IPS-20b (cell line): ENCODE data around the gene SDR39U1.

ENCODE experiments used
- H3K27ac ChIP-seq: one replicate; pipeline ENCODE4 v1.5.1; 2013; ENCODE audit warnings: low read length
- H3K27me3 ChIP-seq: 2 replicates; pipeline ENCODE4 v1.6.1; 2013; ENCODE audit warnings: mild to moderate bottlenecking, low read length, inconsistent platforms; ENCODE audit not compliant: insufficient read depth
- H3K36me3 ChIP-seq: 2 replicates; pipeline ENCODE4 v1.6.1; 2013; ENCODE audit warnings: low read depth, mild to moderate bottlenecking, inconsistent platforms, low read length, moderate library complexity; ENCODE audit not compliant: insufficient read depth
- H3K4me1 ChIP-seq: 2 replicates; pipeline ENCODE4 v1.6.1; 2013; ENCODE audit warnings: mild to moderate bottlenecking, control low read depth, inconsistent platforms, low read length, moderate library complexity; ENCODE audit not compliant: insufficient read depth
- H3K4me3 ChIP-seq: 2 replicates; pipeline ENCODE4 v1.5.1; 2013; ENCODE audit warnings: mild to moderate bottlenecking, low read length, inconsistent platforms
- H3K9ac ChIP-seq: 2 replicates; pipeline ENCODE4 v1.6.1; 2013; ENCODE audit warnings: low read depth, mild to moderate bottlenecking, inconsistent platforms, low read length, moderate library complexity
- H3K9me3 ChIP-seq: 2 replicates; pipeline ENCODE4 v1.6.1; 2013; ENCODE audit warnings: mild to moderate bottlenecking, low read depth, low read length, inconsistent platforms; ENCODE audit not compliant: insufficient read depth

The SDR39U1 gene

GRCh38 chr14:24434036-24434435, 8.5 kb downstream of the SDR39U1 start:
- Histone ChIP-seq H3K27ac (no peak overlapping the region), H3K9me3 (no peaks in the 10 kb centered on the region), H3K9ac (no peak overlapping the region), H3K27me3 (peaks cover 5% of the 10 kb centered on the region; the same call in 1 of the 2 replicates), H3K4me1 (peaks cover 5% of the 10 kb centered on the region; the same call in 1 of the 2 replicates), H3K36me3 (peaks cover 30% of the 10 kb centered on the region), H3K4me3 (no peak overlapping the region)

- Histone ChIP-seq H3K27me3 (peaks cover 18% of the 10 kb centered on the region), H3K27ac (no peak overlapping the region), H3K9me3 (no peaks in the 10 kb centered on the region), H3K9ac (no peak overlapping the region), H3K4me3 (no peak overlapping the region), H3K36me3 (peaks cover 14% of the 10 kb centered on the region), H3K4me1 (peaks cover 5% of the 10 kb centered on the region; the same call in 1 of the 2 replicates)
These were observed 10.1 kb downstream of the SDR39U1 start for GRCh38 chr14:24432259-24433131.

DNA sequence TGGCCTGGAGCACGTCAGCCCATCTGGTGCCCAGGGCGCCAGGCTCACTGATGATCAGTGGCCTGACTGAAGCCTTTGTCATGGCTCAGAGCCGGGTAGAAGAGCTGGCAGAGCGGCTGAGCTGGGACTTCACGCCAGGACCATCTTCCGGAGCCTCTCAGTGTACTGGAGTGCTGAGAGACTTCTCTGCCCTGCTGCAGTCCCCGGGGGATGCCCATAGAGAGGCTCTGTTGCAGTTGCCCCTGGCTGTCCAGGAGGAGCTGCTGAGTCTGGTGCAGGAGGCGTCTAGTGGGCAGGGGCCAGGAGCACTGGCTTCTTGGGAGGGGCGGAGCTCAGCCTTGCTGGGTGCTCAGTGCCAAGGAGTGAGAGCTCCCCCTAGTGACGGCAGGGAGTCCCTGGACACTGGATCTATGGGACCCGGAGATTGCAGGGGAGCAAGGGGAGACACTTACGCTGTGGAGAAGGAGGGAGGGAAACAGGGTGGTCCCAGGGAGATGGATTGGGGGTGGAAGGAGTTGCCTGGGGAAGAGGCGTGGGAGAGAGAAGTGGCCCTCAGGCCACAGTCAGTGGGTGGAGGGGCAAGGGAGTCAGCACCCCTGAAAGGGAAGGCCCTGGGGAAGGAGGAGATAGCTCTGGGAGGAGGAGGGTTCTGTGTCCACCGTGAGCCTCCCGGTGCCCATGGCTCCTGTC, 10.9 kb downstream of the SDR39U1 start:
- Histone ChIP-seq H3K27ac (no peak overlapping the region), H3K9ac (no peak overlapping the region), H3K27me3 (peaks cover 18% of the 10 kb centered on the region), H3K36me3 (peaks cover 8% of the 10 kb centered on the region; the same call in 1 of the 2 replicates), H3K4me3 (no peak overlapping the region; the same call in 1 of the 2 replicates), H3K9me3 (no peaks in the 10 kb centered on the region), H3K4me1 (peaks cover 5% of the 10 kb centered on the region; the same call in 1 of the 2 replicates)

DNA sequence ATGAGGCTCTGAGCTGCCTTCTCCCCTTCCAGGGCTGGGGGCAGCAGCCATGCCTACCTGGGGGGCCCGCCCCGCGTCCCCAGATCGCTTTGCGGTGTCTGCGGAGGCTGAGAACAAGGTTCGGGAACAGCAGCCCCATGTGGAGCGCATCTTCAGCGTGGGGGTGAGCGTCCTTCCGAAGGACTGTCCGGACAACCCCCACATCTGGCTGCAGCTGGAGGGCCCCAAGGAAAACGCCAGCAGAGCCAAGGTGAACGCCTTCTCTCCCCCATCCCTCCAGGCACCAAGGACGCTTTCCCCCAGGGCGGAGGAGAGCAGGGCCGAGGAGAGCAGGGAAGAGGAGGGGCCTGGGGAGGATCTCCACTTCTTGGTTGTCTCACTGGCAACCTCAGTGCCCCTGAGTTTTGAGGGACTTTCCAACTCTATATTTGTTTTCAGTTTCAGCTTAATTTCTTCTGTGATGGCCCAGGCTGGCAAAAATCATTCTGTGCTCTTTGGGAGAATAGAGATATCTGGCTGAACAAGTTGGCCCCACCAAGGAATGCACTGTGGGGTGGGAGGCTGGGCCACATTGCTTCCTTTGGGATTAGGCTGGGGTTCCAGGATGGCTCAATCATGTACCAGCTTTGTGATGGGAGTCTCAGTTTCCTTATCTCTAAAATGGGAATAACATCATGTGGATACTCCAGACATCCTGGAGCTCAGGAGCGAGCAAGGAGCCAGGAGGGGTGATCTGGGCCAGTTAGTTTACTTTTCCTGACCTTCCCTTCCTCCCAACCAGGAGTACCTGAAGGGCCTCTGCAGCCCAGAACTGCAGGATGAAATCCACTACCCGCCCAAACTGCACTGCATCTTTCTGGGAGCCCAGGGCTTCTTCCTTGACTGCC, 11.7 kb downstream of the SDR39U1 start:
- no peak overlapping the region for H3K27ac ChIP-seq
- peak overlapping the region; percentile 84; the same call in 1 of the 2 replicates for H3K9ac ChIP-seq
- H3K4me1 ChIP-seq, result peaks cover 5% of the 10 kb centered on the region; the same call in 1 of the 2 replicates
- H3K9me3 ChIP-seq, result no peaks in the 10 kb centered on the region
- H3K36me3 ChIP-seq, result peaks cover 8% of the 10 kb centered on the region; the same call in 1 of the 2 replicates
- H3K27me3 ChIP-seq, result peaks cover 18% of the 10 kb centered on the region
- H3K4me3 ChIP-seq, result peak overlapping the region; percentile 95

GRCh38 chr14:24430143-24430681, 12.4 kb downstream of the SDR39U1 start:
- no peaks in the 10 kb centered on the region for H3K9me3 ChIP-seq
- H3K27me3 ChIP-seq, result peaks cover 18% of the 10 kb centered on the region
- H3K9ac ChIP-seq, result peak overlapping the region; percentile 84; the same call in 1 of the 2 replicates
- peak overlapping the region; percentile 95 for H3K4me3 ChIP-seq
- peaks cover 5% of the 10 kb centered on the region; the same call in 1 of the 2 replicates for H3K4me1 ChIP-seq
- peaks cover 8% of the 10 kb centered on the region; the same call in 1 of the 2 replicates for H3K36me3 ChIP-seq
- H3K27ac ChIP-seq, result no peak overlapping the region

- Histone ChIP-seq H3K9ac (peak within 1 kb of the TSS; percentile 84; the same call in 1 of the 2 replicates), H3K27me3 (peaks cover 18% of the 10 kb centered on the region), H3K4me3 (peak within 1 kb of the TSS; percentile 95), H3K9me3 (no peaks in the 10 kb centered on the region), H3K4me1 (peaks cover 5% of the 10 kb centered on the region; the same call in 1 of the 2 replicates), H3K27ac (no peak within 1 kb of the TSS), H3K36me3 (peaks cover 8% of the 10 kb centered on the region; the same call in 1 of the 2 replicates)
These were observed 13.0 kb downstream of the SDR39U1 start, which contains the start of the genes CBLN3 and KHNYN for GRCh38 chr14:24429395-24430142. Gene CBLN3, minus strand, starts transcription at chr14:24429668. Its CDS starts 614 bp downstream, at chr14:24429054. Gene KHNYN, plus strand, starts transcription at chr14:24429954. Its CDS starts 777 bp downstream, at chr14:24430731.

GRCh38 chr14:24428628-24429394, 13.8 kb downstream of the SDR39U1 start:
- H3K9ac ChIP-seq, result no peak overlapping the region
- peaks cover 18% of the 10 kb centered on the region for H3K27me3 ChIP-seq
- H3K27ac ChIP-seq, result no peak overlapping the region
- peaks cover 5% of the 10 kb centered on the region; the same call in 1 of the 2 replicates for H3K4me1 ChIP-seq
- peak overlapping the region; percentile 95; the same call in 1 of the 2 replicates for H3K4me3 ChIP-seq
- no peaks in the 10 kb centered on the region for H3K9me3 ChIP-seq
- H3K36me3 ChIP-seq, result peaks cover 8% of the 10 kb centered on the region; the same call in 1 of the 2 replicates

DNA sequence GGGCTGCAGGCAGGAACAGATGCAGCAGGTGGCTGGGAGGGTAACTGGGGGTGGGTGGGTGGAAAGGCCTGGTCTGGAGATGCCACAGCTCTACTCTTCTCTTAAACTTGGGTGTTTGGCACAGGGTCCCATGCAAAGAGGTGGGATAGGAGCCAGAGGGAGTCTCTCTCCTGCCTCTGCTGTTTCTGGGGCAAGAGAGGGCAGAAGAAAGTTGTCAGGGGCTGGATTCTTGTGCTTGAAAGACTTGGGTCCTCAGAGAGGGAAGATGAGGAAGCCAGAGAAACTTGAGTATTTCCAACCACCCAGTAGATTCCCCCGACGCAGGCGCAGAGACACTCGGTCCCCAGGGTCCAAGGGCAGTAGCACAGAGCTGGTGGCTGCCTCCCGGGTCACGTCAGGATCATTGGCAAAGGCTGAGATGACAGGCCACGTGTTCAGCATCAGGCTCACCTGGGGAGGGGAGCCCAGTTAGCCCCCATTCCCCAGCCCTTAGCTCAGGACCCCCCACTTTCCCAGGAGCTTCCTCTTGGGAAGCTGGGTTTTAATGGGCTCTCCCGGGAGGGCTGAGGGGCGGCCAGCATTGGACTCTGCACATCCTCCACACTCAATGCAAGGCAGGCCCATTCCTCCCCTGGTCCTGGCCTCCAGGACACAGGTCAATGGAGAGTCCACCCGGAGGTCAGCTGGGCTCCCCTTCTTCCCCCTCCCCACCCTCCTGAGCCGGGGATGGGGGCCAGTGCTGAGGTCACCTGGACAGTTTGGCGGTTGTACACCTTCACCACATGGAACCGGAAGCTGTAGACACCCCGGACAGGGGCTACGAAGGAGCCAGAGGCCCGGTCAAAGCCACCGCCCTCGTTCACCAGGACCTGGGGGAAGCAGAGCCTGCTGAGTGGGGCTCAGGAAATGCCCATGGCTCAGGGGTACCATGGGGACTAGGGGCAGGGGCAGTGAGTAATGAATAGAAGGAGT, 14.8 kb downstream of the SDR39U1 start:
- H3K36me3 ChIP-seq, result peaks cover under 1% of the 10 kb centered on the region; the same call in 1 of the 2 replicates
- H3K9me3 ChIP-seq, result no peaks in the 10 kb centered on the region
- no peak overlapping the region for H3K9ac ChIP-seq
- H3K4me1 ChIP-seq, result peaks cover 5% of the 10 kb centered on the region; the same call in 1 of the 2 replicates
- H3K4me3 ChIP-seq, result no peak overlapping the region
- H3K27me3 ChIP-seq, result peaks cover 27% of the 10 kb centered on the region
- H3K27ac ChIP-seq, result no peak overlapping the region
